Mucosa of stomach (tissue), 1 donor: ENCODE measurements around the gene SLC22A2.

Experiments used
- H3K27me3 ChIP-seq: one replicate; pipeline ENCODE4 v1.7.0; 2013; ENCODE audit warnings: mild to moderate bottlenecking, low read length; ENCODE audit not compliant: control insufficient read depth, insufficient read depth
- H3K36me3 ChIP-seq: one replicate; pipeline ENCODE4 v1.7.0; 2013; ENCODE audit warnings: low read length; ENCODE audit not compliant: control insufficient read depth, insufficient read depth
- H3K4me1 ChIP-seq: one replicate; pipeline ENCODE4 v1.7.0; 2013; ENCODE audit warnings: mild to moderate bottlenecking, low read length; ENCODE audit not compliant: control insufficient read depth, insufficient read depth
- H3K4me3 ChIP-seq: one replicate; pipeline ENCODE4 v1.7.0; 2013; ENCODE audit warnings: low read length
- H3K9ac ChIP-seq: one replicate; pipeline ENCODE4 v1.7.0; 2013; ENCODE audit warnings: mild to moderate bottlenecking, low read length, moderate library complexity
- H3K9me3 ChIP-seq: one replicate; pipeline ENCODE4 v1.7.0; 2013; ENCODE audit warnings: mild to moderate bottlenecking, low read length, moderate library complexity; ENCODE audit not compliant: control insufficient read depth
- donor health status: Pancreatic carcinoma.

The SLC22A2 gene

DNA sequence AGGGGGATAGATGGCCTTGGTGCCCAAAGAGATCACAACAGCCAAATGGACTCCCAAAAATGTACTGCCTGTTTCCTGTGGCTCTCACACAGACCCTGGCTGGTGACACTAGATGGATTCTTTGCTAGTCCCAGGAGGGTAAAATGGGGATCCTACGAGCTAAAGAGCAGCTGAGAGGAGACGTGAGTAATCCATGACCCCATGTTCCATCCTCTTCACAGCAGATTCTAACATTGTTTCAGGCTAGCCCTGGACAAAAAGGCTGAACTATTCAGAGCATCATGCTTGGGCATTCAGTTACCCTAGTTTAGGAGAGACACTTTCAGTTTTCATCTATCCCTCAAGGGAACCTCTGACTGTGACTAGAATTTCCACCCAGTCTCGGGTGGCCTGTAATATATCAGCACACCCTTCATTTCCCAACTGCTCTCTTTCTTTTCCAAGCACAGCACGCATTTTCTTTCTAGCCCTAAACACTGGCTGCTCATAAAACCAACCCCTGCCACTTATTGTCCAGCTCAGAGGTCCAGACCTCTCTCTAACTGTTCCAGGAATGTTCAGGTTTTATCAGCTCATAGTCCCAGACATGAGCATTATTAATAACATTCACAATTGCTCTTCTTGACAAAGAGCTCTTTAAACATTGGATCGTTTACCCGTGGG, 88.5 kb downstream of the SLC22A2 start:
- Histone ChIP-seq H3K9ac (no peak overlapping the region), H3K9me3 (no peaks in the 10 kb centered on the region), H3K4me3 (no peak overlapping the region), H3K36me3 (no peaks in the 10 kb centered on the region), H3K4me1 (no peaks in the 10 kb centered on the region), H3K27me3 (no peaks in the 10 kb centered on the region)

DNA sequence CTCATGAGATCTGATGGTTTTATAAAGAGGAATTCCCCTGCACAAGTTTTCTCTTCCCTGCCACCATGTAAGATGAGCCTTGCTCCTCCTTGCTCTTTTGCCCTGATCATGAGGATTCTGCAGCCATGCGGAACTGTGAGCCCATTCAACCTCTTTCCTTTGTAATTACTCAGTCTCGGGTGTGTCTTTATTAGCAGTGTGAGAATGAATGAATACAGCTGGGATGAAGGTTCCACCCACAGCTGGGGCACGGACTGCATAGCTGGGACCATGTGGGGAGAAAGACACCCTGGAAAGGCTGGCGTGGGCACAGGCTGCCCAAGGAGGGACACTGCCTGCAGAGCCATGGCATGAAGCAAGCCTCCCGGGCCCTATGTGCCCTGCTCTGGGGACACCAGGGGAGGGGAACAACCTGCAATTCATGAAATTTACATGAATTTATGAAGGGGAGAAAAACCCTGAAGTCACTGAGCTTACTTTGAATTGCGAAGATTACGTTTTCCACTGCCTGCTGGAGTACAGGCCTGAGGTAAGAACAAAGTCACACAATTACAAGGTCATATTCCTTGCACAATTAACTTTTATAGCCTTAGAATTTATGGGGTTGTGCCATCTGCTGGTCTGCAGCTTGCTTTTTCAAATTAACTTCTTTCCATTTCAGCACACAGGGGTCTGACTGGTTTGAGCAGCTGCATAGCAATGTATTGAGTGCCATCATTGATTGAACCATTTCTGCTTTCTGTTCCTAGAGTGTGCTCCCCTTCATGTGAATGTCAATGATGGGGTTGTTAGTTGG, 90.8 kb downstream of the SLC22A2 start:
- H3K9ac ChIP-seq = no peak overlapping the region

More for the DNA sequence above, 90.8 kb downstream of the SLC22A2 start:
- Histone ChIP-seq H3K4me3 (no peak overlapping the region), H3K9me3 (no peaks in the 10 kb centered on the region), H3K4me1 (no peaks in the 10 kb centered on the region), H3K27me3 (no peaks in the 10 kb centered on the region), H3K36me3 (no peaks in the 10 kb centered on the region)
